Suprapubic skin (tissue), 4 donors: ENCODE data around the gene TRIM9. TPM values are rescaled to one million over a fixed set of nuclear protein-coding genes. Genes with fewer than 3 reads are reported as not detected.

Experiments used
- DNase-seq, 2 donors: peaks; one replicate each; pipeline ENCODE4 v3.0.0-alpha.2; 2019; ENCODE audit warnings: low spot score in 2 of 2
- H3K27ac ChIP-seq: fragments of 200-600 bp; sonication (generic); one replicate; pipeline ENCODE4 v1.5.1; 2019
- H3K27me3 ChIP-seq: fragments of 200-600 bp; sonication (generic); one replicate; pipeline ENCODE4 v1.5.1; 2019
- H3K36me3 ChIP-seq: fragments of 200-600 bp; sonication (generic); one replicate; pipeline ENCODE4 v1.5.1; 2019
- H3K4me1 ChIP-seq: fragments of 200-600 bp; sonication (generic); one replicate; pipeline ENCODE4 v1.5.1; 2019
- H3K4me3 ChIP-seq: fragments of 200-600 bp; sonication (generic); one replicate; pipeline ENCODE4 v1.5.1; 2019; ENCODE audit warnings: mild to moderate bottlenecking
- H3K9me3 ChIP-seq: fragments of 200-600 bp; sonication (generic); one replicate; pipeline ENCODE4 v1.5.1; 2019
- CTCF ChIP-seq, 2 donors: fragments of 200-600 bp in 1 of 2; fragments of 450-650 bp in 1 of 2; sonication (generic) in 1 of 2; IDR thresholded peaks; one replicate each; pipeline ENCODE4 v1.5.1; 2016 to 2019; ENCODE audit warnings: antibody characterized with exemption in 2 of 2, mild to moderate bottlenecking in 1 of 2, moderate library complexity in 1 of 2
- EP300 ChIP-seq: sonication (generic); formaldehyde crosslinking; IDR thresholded peaks from one replicate; pipeline ENCODE4 v1.6.1; 2017; ENCODE audit warnings: antibody characterized with exemption
- POLR2A ChIP-seq, 2 donors: fragments of 450-650 bp; IDR thresholded peaks; one replicate each; pipeline ENCODE4 v1.6.1; 2017; ENCODE audit warnings: antibody characterized with exemption in 2 of 2, mild to moderate bottlenecking in 2 of 2, moderate library complexity in 2 of 2
- POLR2AphosphoS5 ChIP-seq, 3 donors: sonication (generic); formaldehyde crosslinking; IDR thresholded peaks; one replicate each; pipeline ENCODE4 v1.6.1; 2017; ENCODE audit warnings: antibody characterized with exemption in 3 of 3
- WGBS: methylation state at CpG from one replicate; pipeline ENCODE4 v1.1.5; 2018; 5-methylcytosine and 5-hydroxymethylcytosine counted together
- total RNA-seq, 4 donors: library from RNA; depleted of rRNA; stranded (reverse); fragments of >200 nt; gene quantifications; one replicate each; pipeline ENCODE4 v1.1.0, GENCODE V29; 2016

Gene TRIM9
- total RNA-seq, 4 donors from 2014 or later = 0.45 to 5.0 (median 1.8) TPM

GRCh38 chr14:50977863-50978528, 116.9 kb downstream of the TRIM9 start:
- Histone ChIP-seq H3K27me3 (no peaks in the 10 kb centered on the region), H3K36me3 (no peaks in the 10 kb centered on the region), H3K9me3 (no peaks in the 10 kb centered on the region), H3K4me3 (no peak overlapping the region), H3K27ac (no peak overlapping the region), H3K4me1 (no peaks in the 10 kb centered on the region)
- WGBS = 89% methylated on average over 3 of the region's 3 CpGs
- TF ChIP-seq POLR2A (IDR thresholded peaks at IDR 0.05) (no peak), CTCF (IDR thresholded peaks at IDR 0.05) (no peak), EP300 (no peak), POLR2AphosphoS5 (IDR thresholded peaks at IDR 0.05) (no peak)
- no peak for DNase-seq

GRCh38 chr14:50974118-50974517, 120.8 kb downstream of the TRIM9 start:
- Histone ChIP-seq H3K27ac (no peak overlapping the region), H3K4me1 (no peaks in the 10 kb centered on the region), H3K36me3 (no peaks in the 10 kb centered on the region), H3K4me3 (no peak overlapping the region), H3K27me3 (peaks cover 3% of the 10 kb centered on the region), H3K9me3 (no peaks in the 10 kb centered on the region)
- WGBS = 70% methylated on average over 5 of the region's 5 CpGs
- TF ChIP-seq POLR2A (IDR thresholded peaks at IDR 0.05) = no peak
- no peak for DNase-seq

GRCh38 chr14:50972734-50973133, 122.2 kb downstream of the TRIM9 start:
- H3K27me3 ChIP-seq = peaks cover 3% of the 10 kb centered on the region
- no peaks in the 10 kb centered on the region for H3K9me3 ChIP-seq
- no peaks in the 10 kb centered on the region for H3K4me1 ChIP-seq
- no peaks in the 10 kb centered on the region for H3K36me3 ChIP-seq
- DNase-seq = no peak
- WGBS = 92% methylated on average over 11 of the region's 11 CpGs
- no peak overlapping the region for H3K4me3 ChIP-seq
- no peak overlapping the region for H3K27ac ChIP-seq
- no peak for TF ChIP-seq EP300
- no peak for TF ChIP-seq POLR2AphosphoS5 (IDR thresholded peaks at IDR 0.05)
- no peak for TF ChIP-seq POLR2A (IDR thresholded peaks at IDR 0.05)
- TF ChIP-seq CTCF (IDR thresholded peaks at IDR 0.05) = no peak

- Histone ChIP-seq H3K4me1 (no peaks in the 10 kb centered on the region), H3K36me3 (no peaks in the 10 kb centered on the region), H3K27ac (no peak overlapping the region), H3K9me3 (no peaks in the 10 kb centered on the region), H3K4me3 (no peak overlapping the region), H3K27me3 (peaks cover 3% of the 10 kb centered on the region)
- 77% methylated on average over 6 of the region's 6 CpGs for WGBS
- no peak for DNase-seq
- no peak for TF ChIP-seq POLR2A (IDR thresholded peaks at IDR 0.05)
- TF ChIP-seq CTCF (IDR thresholded peaks at IDR 0.05) = no peak
- no peak for TF ChIP-seq EP300
Measured at GRCh38 chr14:50970886-50971781, 123.8 kb downstream of the TRIM9 start.

- TF ChIP-seq POLR2AphosphoS5 (IDR thresholded peaks at IDR 0.05) (no peak), EP300 (no peak), POLR2A (IDR thresholded peaks at IDR 0.05) (no peak), CTCF (IDR thresholded peaks at IDR 0.05) (no peak)
- Histone ChIP-seq H3K27ac (no peak overlapping the region), H3K4me3 (no peak overlapping the region), H3K36me3 (no peaks in the 10 kb centered on the region), H3K9me3 (no peaks in the 10 kb centered on the region), H3K4me1 (no peaks in the 10 kb centered on the region), H3K27me3 (peaks cover 3% of the 10 kb centered on the region)
- no peak for DNase-seq
- 38% methylated on average over 2 of the region's 2 CpGs for WGBS
Measured at GRCh38 chr14:50967790-50968189, 127.1 kb downstream of the TRIM9 start.
